OCI-LY3 (cell line): ENCODE data around the gene VRK2.

Source experiments
- H2AFZ ChIP-seq: fragments of 200-600, 300-600 bp; shearing (Covaris generic); 2 replicates; pipeline ENCODE4 v1.6.0; 2014; ENCODE audit warnings: antibody characterized with exemption, low read depth, low read length
- H3K27ac ChIP-seq: fragments of 200-600, 300-600 bp; sonication (generic); 2 replicates; pipeline ENCODE4 v1.5.1; 2014; ENCODE audit warnings: mild to moderate bottlenecking, low read length, moderate library complexity, mixed read lengths
- H3K27me3 ChIP-seq: fragments of 200-600, 300-600 bp; sonication (generic); 2 replicates; pipeline ENCODE4 v1.6.1; 2014; ENCODE audit warnings: low read depth, low read length, mixed read lengths
- H3K36me3 ChIP-seq: fragments of 200-600, 300-600 bp; sonication (generic); replicated peaks from 2 replicates; pipeline ENCODE3; 2014; ENCODE audit warnings: low read depth, low read length, mixed read lengths
- H3K4me1 ChIP-seq: fragments of 300-600, 200-600 bp; sonication (generic); 2 replicates; pipeline ENCODE4 v1.6.1; 2014; ENCODE audit warnings: low read length, mixed read lengths
- H3K4me2 ChIP-seq: fragments of 200-600, 300-600 bp; sonication (generic); 2 replicates; pipeline ENCODE4 v1.6.1; 2014; ENCODE audit warnings: low read length, mixed read lengths
- H3K4me3 ChIP-seq: fragments of 300-600, 200-600 bp; sonication (generic); 2 replicates; pipeline ENCODE4 v1.5.1; 2014; ENCODE audit warnings: antibody characterized with exemption, mild to moderate bottlenecking, low read length, moderate library complexity
- H3K79me2 ChIP-seq: fragments of 300-600, 200-600 bp; shearing (Covaris generic); 2 replicates; pipeline ENCODE4 v1.6.1; 2014; ENCODE audit warnings: mild to moderate bottlenecking, low read length, mixed read lengths
- H3K9ac ChIP-seq: fragments of 300-600, 200-600 bp; shearing (Covaris generic); 2 replicates; pipeline ENCODE4 v1.6.0; 2014; ENCODE audit warnings: mild to moderate bottlenecking, low read length, moderate library complexity
- H3K9me3 ChIP-seq: fragments of 200-600, 300-600 bp; shearing (Covaris generic); 2 replicates; pipeline ENCODE4 v1.6.1; 2014; ENCODE audit warnings: low read length, mixed read lengths; ENCODE audit not compliant: insufficient read depth
- H4K20me1 ChIP-seq: fragments of 200-600, 300-600 bp; sonication (generic); 2 replicates; pipeline ENCODE4 v1.6.1; 2016; ENCODE audit warnings: low read length, mixed read lengths; ENCODE audit not compliant: insufficient read depth
- CTCF ChIP-seq: fragments of 200-600, 300-600 bp; sonication (generic); IDR thresholded peaks from 2 replicates; pipeline ENCODE4 v1.5.1; 2014; ENCODE audit warnings: antibody characterized with exemption, low read length, low read depth
- EZH2phosphoT487 ChIP-seq: fragments of 200-600 bp; shearing (Covaris generic); IDR thresholded peaks from 2 replicates; pipeline ENCODE4 v1.6.1; 2018; ENCODE audit warnings: antibody characterized with exemption, mixed run types, low read depth

The VRK2 gene

GRCh38 chr2:58120626-58121229, 74.1 kb downstream of the VRK2 start:
- no peak overlapping the region for H3K4me2 ChIP-seq
- no peaks in the 10 kb centered on the region for H3K27me3 ChIP-seq
- H3K9me3 ChIP-seq, result no peaks in the 10 kb centered on the region
- TF ChIP-seq EZH2phosphoT487 (no peak), CTCF (no peak)
- H3K79me2 ChIP-seq, result no peaks in the 10 kb centered on the region
- peaks cover 4% of the 10 kb centered on the region for H3K36me3 ChIP-seq
- H3K4me1 ChIP-seq, result no peaks in the 10 kb centered on the region
- H3K9ac ChIP-seq, result no peak overlapping the region
- H2AFZ ChIP-seq, result no peak overlapping the region
- H4K20me1 ChIP-seq, result no peaks in the 10 kb centered on the region
- no peak overlapping the region for H3K27ac ChIP-seq
- no peak overlapping the region for H3K4me3 ChIP-seq

GRCh38 chr2:58122040-58122439, 75.4 kb downstream of the VRK2 start:
- no peak overlapping the region for H2AFZ ChIP-seq
- no peak overlapping the region for H3K9ac ChIP-seq
- H3K27me3 ChIP-seq, result no peaks in the 10 kb centered on the region
- H3K36me3 ChIP-seq, result peaks cover 4% of the 10 kb centered on the region
- no peaks in the 10 kb centered on the region for H4K20me1 ChIP-seq
- no peak overlapping the region for H3K4me2 ChIP-seq
- H3K9me3 ChIP-seq, result no peaks in the 10 kb centered on the region
- H3K27ac ChIP-seq, result no peak overlapping the region
- no peaks in the 10 kb centered on the region for H3K4me1 ChIP-seq
- no peaks in the 10 kb centered on the region for H3K79me2 ChIP-seq
- TF ChIP-seq CTCF (no peak), EZH2phosphoT487 (no peak)
- no peak overlapping the region for H3K4me3 ChIP-seq

- H2AFZ ChIP-seq, result no peak overlapping the region
- no peaks in the 10 kb centered on the region for H3K79me2 ChIP-seq
- no peak for TF ChIP-seq CTCF
- H3K27me3 ChIP-seq, result no peaks in the 10 kb centered on the region
- H3K9me3 ChIP-seq, result no peaks in the 10 kb centered on the region
- no peaks in the 10 kb centered on the region for H3K4me1 ChIP-seq
- no peaks in the 10 kb centered on the region for H4K20me1 ChIP-seq
- no peak overlapping the region for H3K27ac ChIP-seq
- no peak overlapping the region for H3K4me3 ChIP-seq
- H3K4me2 ChIP-seq, result no peak overlapping the region
- no peak overlapping the region for H3K9ac ChIP-seq
- peaks cover 4% of the 10 kb centered on the region for H3K36me3 ChIP-seq
Observed at GRCh38 chr2:58122540-58122939, 75.9 kb downstream of the VRK2 start.

- Histone ChIP-seq H3K79me2 (no peaks in the 10 kb centered on the region), H3K4me1 (no peaks in the 10 kb centered on the region), H3K9me3 (no peaks in the 10 kb centered on the region), H3K36me3 (peaks cover 7% of the 10 kb centered on the region), H3K9ac (no peak overlapping the region), H3K4me3 (no peak overlapping the region), H2AFZ (no peak overlapping the region), H3K27me3 (no peaks in the 10 kb centered on the region), H4K20me1 (no peaks in the 10 kb centered on the region), H3K27ac (no peak overlapping the region), H3K4me2 (no peak overlapping the region)
- TF ChIP-seq CTCF, result no peak
- no peak for TF ChIP-seq EZH2phosphoT487
Observed at GRCh38 chr2:58127111-58127510, 80.5 kb downstream of the VRK2 start.
